GM21381 (cell line): ENCODE results near the gene DESI1.
"Not testable (repeated sequence)": the region's sequence is repeated elsewhere in the genome, so short reads cannot be mapped to it uniquely, and the experiment has no call there.

Source experiments
- ATAC-seq: cut with Tn5 transposase; IDR thresholded peaks from one replicate; pipeline ENCODE4 v1.9.1; 2021; ENCODE audit warnings: mild to moderate bottlenecking, moderate library complexity; ENCODE audit not compliant: unreplicated experiment

The DESI1 gene

DNA sequence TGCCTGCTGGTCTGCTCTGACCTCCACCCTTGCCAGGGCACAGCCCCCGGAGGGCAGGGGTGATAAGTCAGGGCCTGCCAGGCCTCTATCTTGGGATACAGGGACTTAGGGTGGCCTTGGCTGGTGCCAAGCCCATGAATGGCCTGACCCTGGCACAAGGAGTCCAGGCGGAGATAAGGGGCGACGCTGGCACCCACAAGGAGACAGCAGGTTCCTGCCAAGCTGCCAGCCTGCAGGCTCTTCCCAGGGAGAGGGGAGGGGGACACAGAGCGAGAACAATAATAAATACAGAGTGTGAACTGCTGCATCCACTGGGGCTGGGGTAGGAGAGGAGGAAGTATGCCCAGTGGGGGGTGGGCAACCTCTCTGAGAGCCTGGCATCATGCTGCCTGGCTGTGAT lies 59.1 kb downstream of the DESI1 start:
- no peak for ATAC-seq

DNA sequence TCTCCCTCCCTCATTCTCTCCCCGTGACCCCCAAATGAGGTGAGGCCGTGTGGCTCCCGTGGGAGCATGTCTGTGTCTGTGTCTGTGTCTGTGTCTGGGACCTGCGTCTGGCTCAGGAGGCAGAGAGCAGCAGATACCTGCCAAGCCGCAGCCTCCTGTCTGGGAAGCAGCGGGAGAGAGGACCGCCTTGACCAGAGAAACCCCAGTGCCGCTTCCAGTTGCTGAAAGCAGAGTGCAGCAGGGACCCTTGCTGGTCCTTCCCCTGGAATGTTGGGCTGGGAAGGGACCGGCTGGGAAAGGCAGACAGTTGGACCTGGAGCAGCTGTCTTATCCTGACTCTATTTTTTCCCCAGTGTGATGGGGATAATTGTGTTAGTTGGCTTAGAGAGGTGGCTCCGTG lies 59.5 kb downstream of the DESI1 start:
- ATAC-seq = no peak

DNA sequence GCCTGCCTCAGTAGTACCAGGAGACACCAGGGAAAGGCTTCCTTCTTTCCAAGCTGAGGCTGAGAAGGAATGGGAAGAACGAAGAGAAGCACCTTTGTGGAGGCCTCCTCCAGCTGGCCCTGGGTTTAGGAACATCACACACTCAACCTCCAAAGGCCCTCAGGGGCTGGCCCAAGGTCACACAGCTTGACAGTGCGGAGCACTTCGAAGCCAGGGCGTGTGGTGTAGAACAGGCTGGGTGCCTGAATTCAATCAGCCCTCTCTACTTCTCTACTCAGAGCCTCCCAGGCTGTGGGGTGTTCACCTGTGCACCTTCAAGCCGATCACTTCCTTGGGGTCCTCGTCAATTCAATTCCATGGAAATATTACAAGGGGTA lies 60.8 kb downstream of the DESI1 start:
- ATAC-seq = no peak

DNA sequence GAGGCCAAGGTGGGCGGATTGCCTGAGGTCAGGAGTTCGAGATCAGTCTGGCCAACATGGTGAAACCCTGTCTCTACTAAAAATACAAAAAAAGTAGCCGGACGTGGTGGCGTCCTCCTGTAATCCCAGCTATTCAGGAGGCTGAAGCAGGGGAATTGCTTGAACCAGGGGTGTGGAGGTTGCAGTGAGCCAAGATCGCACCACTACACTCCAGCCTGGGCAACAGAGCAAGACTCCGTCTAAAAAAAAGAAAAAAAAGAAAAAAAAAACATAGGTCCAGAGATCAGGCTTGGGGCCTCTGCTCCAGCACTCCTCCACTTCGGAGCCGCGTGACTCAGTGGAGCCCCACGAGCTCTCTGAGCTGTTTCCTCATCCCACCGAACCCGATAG lies 62.6 kb downstream of the DESI1 start:
- ATAC-seq = not testable (repeated sequence)

DNA sequence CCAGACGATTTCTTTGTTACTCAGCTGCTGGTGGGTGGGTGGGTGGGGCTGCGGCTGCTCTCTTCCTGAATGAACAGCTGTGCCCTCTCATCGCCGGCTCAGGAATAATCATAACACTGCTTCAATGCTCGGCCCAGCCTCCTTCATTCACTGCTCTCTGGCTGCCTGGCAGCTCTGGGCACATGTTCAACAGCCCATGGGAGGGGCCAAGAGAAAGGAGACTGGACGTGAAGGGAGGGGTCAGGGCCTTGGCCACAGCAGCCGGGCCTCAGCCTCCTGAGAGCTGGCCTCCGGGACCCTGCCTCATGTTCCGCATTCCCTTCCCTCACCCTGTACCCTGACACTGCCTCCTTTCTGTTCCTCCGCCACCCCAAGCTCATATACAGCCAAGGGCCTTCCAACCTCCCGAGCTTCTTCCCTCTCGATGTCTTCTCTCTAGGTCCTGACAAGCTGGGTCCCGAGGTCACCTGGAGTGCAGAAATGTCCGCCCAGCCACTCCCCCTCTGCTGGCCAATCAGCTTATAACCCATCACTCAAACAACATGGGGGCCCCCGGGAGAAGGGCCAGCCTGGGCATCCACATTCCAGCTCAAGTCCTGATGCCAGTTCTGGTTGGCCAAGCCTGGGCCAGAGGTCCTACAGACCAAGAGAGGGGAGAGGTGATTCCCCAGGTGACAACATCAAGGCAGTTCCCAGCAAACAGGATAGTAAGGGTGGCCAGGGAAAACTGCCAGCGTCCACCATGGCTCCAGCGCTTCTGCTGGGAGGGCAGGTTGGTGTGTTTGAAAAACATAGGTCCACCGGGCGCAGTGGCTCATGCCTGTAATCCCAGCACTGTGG lies 63.2 kb downstream of the DESI1 start:
- ATAC-seq = no peak

DNA sequence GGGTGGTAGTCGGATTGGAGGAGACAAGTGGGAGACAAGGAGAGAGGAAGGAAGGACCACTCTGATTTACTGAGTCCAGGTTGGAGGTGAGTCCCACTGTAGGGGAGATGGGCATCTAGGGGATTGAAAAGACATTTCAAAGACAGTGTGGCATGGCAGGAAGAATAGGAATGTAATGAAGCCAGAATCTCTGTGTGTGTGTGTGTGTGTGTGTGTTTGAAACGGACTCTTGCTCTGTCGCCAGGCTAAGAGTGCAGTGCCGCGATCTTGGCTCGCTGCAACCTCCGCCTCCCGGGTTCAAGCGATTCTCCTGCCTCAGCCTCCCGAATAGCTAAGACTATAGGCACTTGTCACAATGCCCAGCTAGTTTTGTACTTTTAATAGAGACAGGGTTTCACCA lies 64.3 kb downstream of the DESI1 start:
- ATAC-seq = no peak

DNA sequence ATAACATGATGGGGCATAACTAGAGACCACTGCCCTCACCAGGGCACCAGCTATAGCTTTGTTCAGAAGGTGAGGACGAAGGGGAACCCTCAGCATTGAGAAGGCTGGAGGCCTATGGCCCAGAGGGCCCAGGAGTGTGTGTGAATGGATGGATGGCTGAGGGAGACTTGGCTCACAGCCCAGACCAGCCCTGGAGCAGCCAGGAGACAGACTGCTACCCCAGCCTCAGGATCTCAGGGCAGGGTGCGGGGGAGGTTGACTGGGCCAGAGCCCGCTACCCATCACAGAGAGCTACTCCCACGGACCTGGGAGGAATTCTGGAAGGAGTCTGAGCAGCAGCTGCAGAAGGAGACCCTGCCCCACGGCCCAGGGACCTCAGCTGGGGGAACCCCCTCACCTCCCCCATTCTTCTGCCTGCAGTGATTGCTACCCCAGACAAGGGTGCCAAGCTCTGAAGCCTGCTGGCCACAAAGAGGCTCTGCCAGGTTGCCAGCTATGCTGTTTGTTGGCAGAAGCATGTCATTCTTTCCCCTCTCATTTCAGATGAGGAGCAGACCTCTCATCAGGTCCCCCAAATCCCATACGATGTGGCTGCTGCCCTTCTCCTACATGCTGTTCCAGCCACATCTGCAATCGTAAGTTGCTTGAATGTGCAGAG lies 65.4 kb downstream of the DESI1 start:
- ATAC-seq = no peak

DNA sequence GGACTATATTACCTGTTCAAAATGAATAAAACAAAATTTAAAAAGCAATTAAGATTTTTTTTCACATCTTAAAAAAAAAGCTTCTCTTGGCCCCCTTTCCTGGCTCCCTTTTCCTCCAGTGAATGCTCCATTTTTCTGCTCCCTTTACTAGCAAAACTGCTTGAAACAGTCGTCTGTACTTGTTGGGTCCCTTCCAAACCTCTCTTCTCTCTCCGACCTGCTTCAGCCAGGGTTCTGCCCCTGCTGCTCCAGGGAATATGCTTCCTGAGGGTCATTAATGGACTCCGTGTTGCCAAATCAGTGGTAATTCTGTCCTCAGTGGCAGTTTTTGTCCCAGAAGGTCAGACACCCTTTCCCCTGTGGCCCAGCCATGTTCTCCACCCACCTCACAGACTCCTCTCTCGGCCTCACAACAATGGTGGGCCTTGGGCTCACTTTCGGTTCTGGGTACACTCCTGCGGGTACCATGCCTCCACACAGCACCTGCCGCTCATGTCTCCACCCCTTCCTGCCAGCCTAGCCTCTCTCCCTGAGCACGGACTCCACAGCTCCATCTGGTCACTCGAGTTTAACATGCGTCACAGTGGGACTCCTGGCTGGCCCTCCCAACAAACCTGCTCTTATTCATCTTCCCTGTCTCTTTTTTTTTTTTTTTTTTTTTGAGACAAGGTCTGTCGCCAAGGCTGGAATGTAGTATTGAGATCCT lies 68.8 kb downstream of the DESI1 start:
- ATAC-seq = no peak

DNA sequence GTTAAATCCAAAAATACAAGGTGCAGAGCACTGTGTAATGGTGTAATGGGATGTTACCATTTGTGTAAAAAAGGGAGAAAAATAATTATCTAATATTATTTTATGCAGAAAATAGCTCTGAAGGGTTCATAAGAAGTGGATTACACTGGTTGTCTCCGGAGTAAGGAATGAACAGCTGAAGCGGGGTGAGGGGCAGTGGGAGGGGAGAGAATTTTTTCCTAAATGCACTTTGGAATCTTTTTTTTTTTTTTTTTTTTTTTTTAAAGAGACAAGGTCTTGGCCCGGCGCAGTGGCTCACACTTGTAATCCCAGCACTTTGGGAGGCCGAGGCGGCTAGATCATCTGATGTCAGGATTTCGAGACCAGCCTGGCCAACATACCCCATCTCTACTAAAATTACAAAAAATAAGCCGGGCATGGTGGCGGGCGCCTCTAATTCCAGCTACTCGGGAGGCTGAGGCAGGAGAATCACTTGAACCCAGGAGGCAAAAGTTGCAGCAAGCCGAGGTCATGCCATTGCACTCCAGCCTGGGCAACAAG lies 69.8 kb downstream of the DESI1 start:
- ATAC-seq = no peak

DNA sequence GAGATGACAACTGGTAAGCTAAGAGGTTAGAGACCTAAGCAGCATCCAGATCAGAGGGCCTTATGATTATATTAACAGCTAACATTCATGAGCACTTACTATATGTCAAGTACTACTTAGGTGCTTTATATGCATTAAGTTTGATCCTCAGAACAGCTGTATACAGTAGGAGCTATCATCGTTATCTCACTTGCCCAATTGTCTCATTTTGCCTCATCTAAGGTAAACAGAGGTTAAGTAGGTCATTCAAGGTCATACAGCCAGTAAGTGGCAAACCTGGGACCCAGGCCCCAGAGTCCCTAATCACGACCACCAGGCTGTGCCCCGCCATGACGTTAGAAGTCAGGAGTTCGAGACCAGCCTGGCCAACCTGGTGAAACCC lies 72.0 kb downstream of the DESI1 start:
- ATAC-seq = no peak
